ENCODE measurements around the gene TMEM9B. TPM values are rescaled to one million over a fixed set of nuclear protein-coding genes. Genes with fewer than 3 reads are reported as not detected.
"Not testable (repeated sequence)": the region's sequence is repeated elsewhere in the genome, so short reads cannot be mapped to it uniquely, and the experiment has no call there.

Gene TMEM9B
- polyA plus RNA-seq, 3 donors from 2014 or later: 132 to 186 (median 141) TPM

- no peak overlapping the region for H3K4me3 Mint-ChIP-seq
- H3K27ac Mint-ChIP-seq: peak overlapping the region in 5 of 6 donors; percentile 3 to 67 (median 46)
- peaks cover 50 to 67% of the 10 kb centered on the region in 2 donors for H3K4me1 Mint-ChIP-seq
Observed at GRCh38 chr11:8961401-8961800, 2.8 kb downstream of the TMEM9B start.

GRCh38 chr11:8959546-8960166 is 4.6 kb downstream of the TMEM9B start:
- Mint-ChIP-seq H3K27me3 (ENCODE audit: low read depth in 3 of 3) (peaks cover 0 to 3% (median 1%) of the 10 kb centered on the region in 3 donors), H3K4me3 (no peak overlapping the region), H3K27ac (peak overlapping the region in 5 of 6 donors; percentile 11 to 30 (median 24)), H3K9me3 (no peaks in the 10 kb centered on the region), H3K4me1 (peaks cover 40 to 59% of the 10 kb centered on the region in 2 donors), H3K36me3 (peaks cover 0 to 3% (median 3%) of the 10 kb centered on the region in 3 donors)
- DNase-seq: peak; percentile 31 to 49 (median 36)

More at GRCh38 chr11:8961401-8961800, 2.8 kb downstream of the TMEM9B start:
- Mint-ChIP-seq H3K36me3 (no peaks in the 10 kb centered on the region), H3K27me3 (ENCODE audit: low read depth in 3 of 3) (peaks cover 0 to 3% (median 1%) of the 10 kb centered on the region in 3 donors), H3K9me3 (no peaks in the 10 kb centered on the region)
- no peak for DNase-seq

- no peaks in the 10 kb centered on the region for H3K9me3 Mint-ChIP-seq
- no peak overlapping the region for H3K4me3 Mint-ChIP-seq
- no peak for DNase-seq
- H3K27me3 Mint-ChIP-seq (ENCODE audit: low read depth in 3 of 3): no peaks in the 10 kb centered on the region
- peaks cover 5 to 17% (median 13%) of the 10 kb centered on the region in 3 donors for H3K36me3 Mint-ChIP-seq
- peak overlapping the region in 2 of 6 donors; percentile 26 to 62 for H3K27ac Mint-ChIP-seq
- H3K4me1 Mint-ChIP-seq: peaks cover 24 to 40% of the 10 kb centered on the region in 2 donors
Observed at GRCh38 chr11:8956860-8957259, 7.4 kb downstream of the TMEM9B start.

- peaks cover 0 to 3% (median 1%) of the 10 kb centered on the region in 3 donors for H3K27me3 Mint-ChIP-seq (ENCODE audit: low read depth in 3 of 3)
Observed at GRCh38 chr11:8948886-8949285, 15.4 kb downstream of the TMEM9B start.

GRCh38 chr11:8947230-8947943 is 16.9 kb downstream of the TMEM9B start:
- Mint-ChIP-seq H3K27me3 (ENCODE audit: low read depth in 3 of 3) (peaks cover 0 to 3% (median 1%) of the 10 kb centered on the region in 3 donors), H3K4me3 (no peak overlapping the region), H3K4me1 (no peaks in the 10 kb centered on the region), H3K9me3 (no peaks in the 10 kb centered on the region), H3K27ac (peak overlapping the region in 1 of 6 donors; percentile 48), H3K36me3 (peaks cover 21 to 27% (median 25%) of the 10 kb centered on the region in 3 donors)
- no peak for DNase-seq

More at GRCh38 chr11:8948886-8949285, 15.4 kb downstream of the TMEM9B start:
- no peak overlapping the region for H3K27ac Mint-ChIP-seq
- H3K4me1 Mint-ChIP-seq: no peaks in the 10 kb centered on the region
- DNase-seq: no peak
- no peaks in the 10 kb centered on the region for H3K9me3 Mint-ChIP-seq
- peaks cover 23 to 36% (median 34%) of the 10 kb centered on the region in 3 donors for H3K36me3 Mint-ChIP-seq
- H3K4me3 Mint-ChIP-seq: no peak overlapping the region

- peaks cover 0 to 7% (median 3%) of the 10 kb centered on the region in 3 donors for H3K27me3 Mint-ChIP-seq (ENCODE audit: low read depth in 3 of 3)
- no peak within 1 kb of the TSS for H3K4me3 Mint-ChIP-seq
- H3K27ac Mint-ChIP-seq: no peak within 1 kb of the TSS
- peaks cover 7 to 8% (median 8%) of the 10 kb centered on the region in 3 donors for H3K36me3 Mint-ChIP-seq
- no peaks in the 10 kb centered on the region for H3K4me1 Mint-ChIP-seq
- no peak for DNase-seq
- H3K9me3 Mint-ChIP-seq: no peaks in the 10 kb centered on the region
Observed at GRCh38 chr11:8942518-8943066, 21.6 kb downstream of the TMEM9B start, which contains the start of gene ASCL3. Gene ASCL3 (minus strand): TSS chr11:8943016. CDS start chr11:8938161, 4,855 bp downstream.

- Mint-ChIP-seq H3K9me3 (no peaks in the 10 kb centered on the region), H3K4me3 (no peak overlapping the region), H3K27ac (no peak overlapping the region), H3K27me3 (ENCODE audit: low read depth in 3 of 3) (peaks cover 0 to 7% (median 3%) of the 10 kb centered on the region in 3 donors), H3K4me1 (no peaks in the 10 kb centered on the region), H3K36me3 (no peaks in the 10 kb centered on the region)
- no peak for DNase-seq
Observed at GRCh38 chr11:8941341-8942103, 22.7 kb downstream of the TMEM9B start.

- peaks cover 0 to 8% (median 1%) of the 10 kb centered on the region in 3 donors for H3K27me3 Mint-ChIP-seq (ENCODE audit: low read depth in 3 of 3)
- H3K9me3 Mint-ChIP-seq: no peaks in the 10 kb centered on the region
- H3K4me1 Mint-ChIP-seq: no peaks in the 10 kb centered on the region
- no peak overlapping the region for H3K27ac Mint-ChIP-seq
- no peak overlapping the region for H3K4me3 Mint-ChIP-seq
- no peaks in the 10 kb centered on the region for H3K36me3 Mint-ChIP-seq
- DNase-seq: no peak
Observed at GRCh38 chr11:8937659-8938058, 26.6 kb downstream of the TMEM9B start.

GRCh38 chr11:8937159-8937558 is 27.1 kb downstream of the TMEM9B start:
- Mint-ChIP-seq H3K27ac (no peak overlapping the region), H3K4me1 (no peaks in the 10 kb centered on the region), H3K9me3 (no peaks in the 10 kb centered on the region), H3K4me3 (no peak overlapping the region), H3K27me3 (ENCODE audit: low read depth in 3 of 3) (peaks cover 0 to 8% (median 1%) of the 10 kb centered on the region in 3 donors), H3K36me3 (no peaks in the 10 kb centered on the region)
- DNase-seq: no peak

GRCh38 chr11:8935789-8936188 is 28.5 kb downstream of the TMEM9B start:
- H3K27me3 Mint-ChIP-seq (ENCODE audit: low read depth in 3 of 3); H3K27ac Mint-ChIP-seq; H3K4me3 Mint-ChIP-seq; DNase-seq; H3K9me3 Mint-ChIP-seq; H3K4me1 Mint-ChIP-seq; H3K36me3 Mint-ChIP-seq: not testable (repeated sequence)

- peaks cover 0 to 3% (median 3%) of the 10 kb centered on the region in 3 donors for H3K27me3 Mint-ChIP-seq (ENCODE audit: low read depth in 3 of 3)
- no peak overlapping the region for H3K27ac Mint-ChIP-seq
Observed at GRCh38 chr11:8934742-8935488, 29.3 kb downstream of the TMEM9B start.

GRCh38 chr11:8933931-8934330 is 30.3 kb downstream of the TMEM9B start:
- H3K9me3 Mint-ChIP-seq: no peaks in the 10 kb centered on the region
- no peak overlapping the region for H3K27ac Mint-ChIP-seq
- no peaks in the 10 kb centered on the region for H3K36me3 Mint-ChIP-seq
- H3K4me1 Mint-ChIP-seq: no peaks in the 10 kb centered on the region
- DNase-seq: no peak
- H3K27me3 Mint-ChIP-seq (ENCODE audit: low read depth in 3 of 3): peaks cover 0 to 3% (median 2%) of the 10 kb centered on the region in 3 donors
- no peak overlapping the region for H3K4me3 Mint-ChIP-seq

More at GRCh38 chr11:8934742-8935488, 29.3 kb downstream of the TMEM9B start:
- DNase-seq: no peak
- H3K4me1 Mint-ChIP-seq: no peaks in the 10 kb centered on the region
- no peak overlapping the region for H3K4me3 Mint-ChIP-seq
- no peaks in the 10 kb centered on the region for H3K36me3 Mint-ChIP-seq
- no peaks in the 10 kb centered on the region for H3K9me3 Mint-ChIP-seq

Data from immature natural killer cell (primary cell).